ENCODE measurements around the gene PRMT7. TPM values are rescaled to one million over a fixed set of nuclear protein-coding genes. Genes with fewer than 3 reads are reported as not detected.

PRMT7 gene
- total RNA-seq, 1 donor from 2014 or later, result 50.0 TPM

DNA sequence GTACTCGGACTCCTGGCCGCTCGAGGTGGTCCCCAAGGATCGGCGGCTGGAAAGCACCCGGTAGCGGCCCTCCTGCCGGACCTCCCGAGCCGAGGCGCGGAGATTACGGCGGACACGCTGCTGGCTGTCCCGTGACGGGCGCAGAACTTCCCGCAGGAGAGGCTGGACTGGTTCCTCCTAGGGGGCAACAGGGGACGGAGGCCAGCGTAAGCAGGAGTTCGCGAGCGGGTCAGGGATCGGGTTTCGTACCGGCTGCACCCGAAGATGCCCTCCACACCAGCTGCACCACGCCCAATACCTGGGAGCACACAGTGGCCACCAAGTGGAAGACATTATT, 414 bp upstream of the PRMT7 start:
- no peak for DNase-seq

DNA sequence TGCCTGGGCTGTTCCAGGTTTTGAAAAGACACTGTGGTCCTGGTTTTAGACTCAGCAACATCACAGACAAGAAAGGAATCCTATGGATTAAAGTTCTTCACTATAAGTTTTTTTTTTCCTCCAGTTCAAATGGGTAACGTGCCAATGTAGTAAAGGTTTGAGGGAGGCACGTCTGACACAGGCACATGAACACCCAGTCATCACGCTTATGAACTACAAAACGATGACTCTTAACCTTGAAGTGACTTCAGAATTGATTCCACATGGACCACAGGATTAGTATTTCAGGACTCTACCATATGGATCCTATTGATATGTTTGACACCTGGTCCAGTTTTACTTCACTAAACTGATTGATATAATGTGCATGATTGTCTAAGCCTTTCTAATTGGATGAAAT, 2.3 kb downstream of the PRMT7 start:
- DNase-seq, result no peak

DNA sequence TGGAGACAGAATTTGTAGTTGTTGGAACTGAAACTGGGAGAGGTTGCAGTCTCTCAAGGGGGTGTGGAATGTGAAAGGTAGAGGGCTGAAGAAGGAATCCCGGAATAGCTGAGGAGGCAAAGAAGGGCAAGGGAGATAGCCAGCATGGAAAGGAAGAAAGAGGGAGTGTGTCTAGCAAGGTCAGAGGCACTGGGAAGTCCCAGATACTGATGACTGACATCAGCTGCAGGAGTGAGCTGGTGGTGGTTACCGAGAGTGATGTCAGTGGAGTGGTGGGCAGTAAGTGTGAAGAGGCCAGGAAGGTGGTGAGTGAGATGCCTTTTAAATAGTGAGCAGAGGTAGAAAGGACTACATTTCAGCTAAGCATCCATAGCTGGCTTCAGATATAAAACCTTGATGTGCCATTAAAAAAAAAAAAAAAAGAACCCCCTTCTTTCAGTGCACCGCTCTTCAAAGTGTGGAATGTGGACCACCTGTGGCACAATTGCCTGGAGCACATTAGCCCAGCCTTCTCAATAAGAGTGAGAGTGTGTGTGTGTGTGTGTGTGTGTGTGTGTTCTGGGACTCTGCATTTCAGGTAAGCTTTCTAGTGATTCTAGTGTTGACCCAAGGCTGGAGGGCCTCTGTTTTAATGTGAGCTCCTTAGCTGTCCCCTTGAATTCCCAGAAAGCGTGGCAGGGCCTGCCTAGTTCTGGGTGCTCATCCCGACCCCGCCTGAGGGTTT, 8.5 kb downstream of the PRMT7 start:
- no peak for DNase-seq

DNA sequence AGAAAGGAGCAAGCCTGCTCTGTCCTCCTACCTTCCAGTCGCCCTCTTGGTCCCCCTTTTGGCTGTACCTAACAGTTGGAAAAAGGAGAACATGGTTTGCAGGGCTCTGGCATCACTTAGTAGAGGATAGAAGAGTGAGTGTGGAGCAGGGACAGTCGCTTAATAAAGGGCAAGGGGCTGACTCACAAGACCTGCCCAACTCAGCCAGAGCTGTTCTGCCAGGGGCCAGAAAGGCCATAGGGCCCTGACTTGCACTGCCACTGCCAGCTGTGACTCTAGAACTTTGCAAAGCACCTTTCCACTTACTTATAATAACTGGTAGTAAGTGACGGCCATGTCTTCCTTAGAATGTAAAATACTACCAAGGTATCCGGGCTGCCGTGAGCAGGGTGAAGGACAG, 13.5 kb downstream of the PRMT7 start:
- DNase-seq, result no peak

DNA sequence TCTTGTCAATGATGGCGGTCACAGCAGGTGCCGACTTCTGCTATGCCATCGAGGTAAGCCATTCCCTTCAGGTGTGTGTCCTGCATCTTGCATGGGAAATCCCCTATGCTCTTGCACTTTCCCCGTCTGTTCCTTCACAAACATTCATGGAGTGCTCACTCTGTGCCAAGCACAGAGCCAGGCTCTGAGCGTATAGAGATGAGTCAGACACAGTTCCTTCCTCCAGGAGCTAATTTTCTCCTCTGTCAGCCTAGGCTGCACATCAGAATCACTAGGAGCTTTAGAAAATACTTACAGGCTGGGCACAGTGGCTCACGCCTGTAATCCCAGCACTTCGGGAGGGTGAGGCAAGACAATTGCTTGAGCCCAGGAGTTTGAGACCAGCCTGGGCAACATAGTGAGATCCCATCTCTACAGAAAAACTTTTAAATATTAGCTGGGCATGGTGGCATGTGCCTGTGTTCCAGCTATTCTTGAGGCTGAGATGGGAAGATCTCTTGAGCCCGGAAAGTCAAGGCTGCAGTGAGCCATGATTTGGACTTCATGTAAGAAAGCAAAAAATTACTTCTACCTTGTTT, 14.1 kb downstream of the PRMT7 start:
- DNase-seq, result peak; percentile 81

DNA sequence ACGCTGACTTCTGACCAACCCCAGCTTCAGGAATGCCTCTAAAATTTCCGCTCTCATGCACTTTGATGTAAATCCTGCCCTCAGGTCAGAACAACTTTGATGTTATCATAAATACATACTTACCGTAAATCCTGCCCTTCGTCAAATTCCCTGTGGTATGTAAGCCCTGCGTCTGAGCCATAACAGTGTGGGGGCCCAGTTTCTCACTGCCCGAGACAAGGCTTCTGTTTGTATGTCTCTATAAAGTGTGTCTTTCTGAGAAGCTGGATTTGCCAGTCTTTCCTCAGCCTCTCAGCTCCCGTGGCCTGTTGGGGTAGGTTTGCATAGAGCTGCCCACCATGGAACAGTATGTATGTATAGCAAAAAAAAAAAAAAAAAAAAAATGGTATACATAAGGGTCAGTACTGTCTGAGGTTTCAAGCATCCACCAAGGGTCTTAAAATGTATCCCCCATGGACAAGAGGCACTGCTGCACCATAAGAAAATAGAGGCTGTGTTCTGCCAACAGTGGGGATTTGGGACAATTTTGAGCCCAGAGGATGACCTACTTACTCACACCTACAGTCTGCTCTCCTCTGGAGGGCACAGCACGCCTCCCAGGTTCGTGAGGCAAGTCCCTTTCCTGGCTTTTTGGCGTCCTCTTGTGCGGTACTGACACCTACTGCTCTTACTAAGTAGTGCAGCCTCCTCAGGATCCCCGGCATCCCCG, 17.5 kb downstream of the PRMT7 start:
- peak; percentile 94 for DNase-seq

DNA sequence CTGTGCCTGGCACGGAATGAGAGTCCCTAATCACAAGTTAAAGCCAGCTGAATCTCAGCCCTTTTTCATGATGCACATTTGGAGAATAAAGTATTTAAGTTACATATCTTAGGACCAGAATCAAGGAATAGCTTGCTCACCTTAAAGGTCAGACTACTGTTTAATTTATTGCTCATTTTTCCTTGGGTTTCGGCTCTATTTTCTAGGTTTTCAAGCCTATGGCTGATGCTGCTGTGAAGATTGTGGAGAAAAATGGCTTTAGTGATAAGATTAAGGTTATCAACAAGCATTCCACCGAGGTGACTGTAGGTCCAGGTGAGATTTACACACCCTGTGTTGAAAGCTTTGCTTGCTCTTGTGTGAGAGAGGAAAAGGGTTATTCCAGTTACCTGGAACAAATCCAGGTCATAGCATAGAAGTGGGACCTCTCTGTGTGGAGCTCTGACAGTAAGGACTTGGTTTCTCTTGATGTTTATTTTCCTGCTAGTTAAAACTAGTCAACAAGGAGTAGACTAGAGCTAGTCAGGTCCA, 18.1 kb downstream of the PRMT7 start:
- DNase-seq, result no peak

DNA sequence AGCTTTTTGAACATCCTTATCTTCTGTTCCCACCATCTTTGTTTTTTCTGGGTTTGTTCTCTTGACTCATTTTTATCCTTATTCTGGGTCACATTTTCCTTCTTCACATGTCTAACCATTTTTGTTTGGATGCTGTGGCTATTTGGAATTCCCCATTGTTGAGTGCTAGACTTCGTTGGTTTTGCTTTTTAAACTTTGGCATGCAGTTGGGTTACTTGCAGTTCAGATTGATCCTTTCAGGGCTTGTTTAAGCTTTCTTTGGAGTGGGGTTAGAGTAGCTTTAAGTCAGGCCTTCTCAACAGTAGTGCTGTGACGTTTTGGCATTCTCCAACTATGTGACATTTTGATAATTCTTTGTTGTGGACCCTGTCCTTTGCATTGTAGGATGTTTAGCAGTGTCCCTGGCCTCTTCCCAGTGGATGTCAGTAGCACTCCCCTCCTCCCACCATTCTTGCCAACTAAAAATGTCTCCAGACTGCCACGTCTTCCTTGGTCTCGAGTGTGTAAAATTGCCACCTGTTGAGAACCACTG, 21.1 kb downstream of the PRMT7 start:
- no peak for DNase-seq

DNA sequence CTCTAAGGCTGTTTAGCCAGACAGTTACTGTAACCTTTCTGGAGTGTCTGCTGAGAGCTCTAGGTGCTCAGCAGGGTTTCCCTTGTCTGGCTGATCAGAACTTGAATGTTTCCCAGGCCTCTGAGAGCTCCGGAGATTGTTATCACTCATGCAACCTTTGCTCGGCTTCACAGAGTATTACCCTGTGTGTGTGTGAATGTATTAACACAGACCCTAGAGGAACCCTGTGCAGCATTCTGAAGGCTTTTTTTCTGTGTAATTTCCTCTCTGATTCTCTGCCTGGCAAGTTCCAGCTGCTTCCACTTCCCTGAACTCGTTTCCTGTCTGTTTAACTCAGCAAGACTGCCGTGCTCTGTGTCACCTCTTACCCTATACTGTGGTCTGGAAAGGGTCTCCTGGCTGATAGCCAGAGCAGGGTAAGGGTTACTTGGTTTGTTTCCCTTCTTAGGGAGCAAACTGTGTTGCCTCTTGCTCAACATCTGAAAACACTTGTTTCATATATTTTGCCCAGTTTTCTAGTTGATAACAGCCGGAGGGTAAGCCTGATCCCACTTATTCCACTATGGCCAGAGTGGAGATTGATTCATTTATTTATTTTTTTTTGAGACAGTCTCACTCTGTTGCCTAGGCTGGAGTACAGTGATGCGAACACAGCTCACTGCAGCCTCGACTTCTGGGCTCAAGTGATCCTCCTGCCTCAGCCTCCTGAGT, 21.7 kb downstream of the PRMT7 start:
- peak; percentile 98 for DNase-seq

DNA sequence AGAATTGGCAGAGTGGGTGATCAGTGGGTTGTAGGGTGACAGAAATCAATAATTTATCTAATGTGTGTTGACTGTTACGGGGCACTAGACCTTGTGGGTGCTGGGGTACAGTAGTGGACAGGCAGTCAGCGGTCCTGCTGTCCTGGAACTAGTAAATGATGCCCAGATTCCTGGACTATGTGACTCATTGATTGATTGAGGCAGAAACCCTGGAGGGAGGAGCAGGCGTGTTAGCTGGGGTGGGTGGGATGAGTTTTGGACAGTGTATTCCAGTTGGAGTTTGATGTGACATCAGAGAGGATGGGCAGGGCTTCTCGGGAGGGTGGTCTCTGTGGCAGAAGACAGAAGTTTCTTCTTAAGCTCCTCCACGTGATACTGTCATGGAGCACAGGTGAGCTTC, 24.4 kb downstream of the PRMT7 start:
- no peak for DNase-seq

DNA sequence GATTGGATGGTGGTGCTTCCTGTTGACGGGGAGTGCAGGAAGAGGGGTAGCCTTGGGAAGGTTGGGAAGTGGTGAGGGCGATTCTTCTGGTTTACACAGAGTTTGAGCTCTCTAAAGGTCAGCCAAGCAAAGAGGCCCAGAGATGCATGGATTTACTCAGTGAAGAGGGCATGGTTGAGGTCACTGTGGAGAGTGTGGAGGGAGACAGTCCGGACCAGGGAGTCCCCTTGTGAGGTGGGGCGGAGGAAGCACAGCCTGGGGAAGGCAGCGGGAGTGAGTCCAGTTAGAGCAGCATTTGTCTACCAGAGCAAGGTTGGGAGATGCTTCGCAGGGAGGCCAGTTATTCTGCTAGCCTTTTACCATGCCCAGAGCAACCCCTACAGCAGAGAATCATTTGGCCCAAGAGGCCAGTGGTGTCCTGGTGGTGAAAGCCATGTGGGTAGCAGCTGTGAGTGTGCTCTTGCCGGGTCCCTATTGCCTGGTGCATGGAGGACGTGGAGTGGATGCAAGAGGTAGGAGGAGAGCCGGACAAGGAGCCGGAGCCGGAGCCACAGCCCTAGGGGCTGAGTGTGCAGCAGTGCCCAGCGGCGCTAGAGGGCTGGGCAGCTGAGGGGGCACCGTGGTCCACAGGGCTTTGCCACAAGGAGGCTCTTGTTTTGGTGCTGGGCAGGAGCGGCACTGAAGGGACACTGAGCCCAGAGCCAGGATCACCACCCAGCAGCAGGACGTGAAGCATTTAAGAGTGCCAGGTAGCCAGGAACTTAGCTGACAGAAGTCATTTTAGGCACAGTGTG, 27.7 kb downstream of the PRMT7 start:
- no peak for DNase-seq

DNA sequence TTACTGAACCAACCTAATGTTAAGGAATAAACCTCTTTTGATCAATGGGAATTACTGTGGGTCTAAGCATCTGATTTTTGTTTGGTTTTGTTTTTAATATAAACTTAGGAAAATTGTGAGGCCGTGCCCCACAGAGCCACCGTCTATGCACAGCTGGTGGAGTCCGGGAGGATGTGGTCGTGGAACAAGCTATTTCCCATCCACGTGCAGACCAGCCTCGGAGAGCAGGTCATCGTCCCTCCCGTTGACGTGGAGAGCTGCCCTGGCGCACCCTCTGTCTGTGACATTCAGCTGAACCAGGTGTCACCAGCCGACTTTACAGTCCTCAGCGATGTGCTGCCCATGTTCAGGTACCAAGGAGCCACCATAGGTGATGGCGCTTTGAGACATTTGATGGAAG, 28.4 kb downstream of the PRMT7 start:
- DNase-seq, result no peak

DNA sequence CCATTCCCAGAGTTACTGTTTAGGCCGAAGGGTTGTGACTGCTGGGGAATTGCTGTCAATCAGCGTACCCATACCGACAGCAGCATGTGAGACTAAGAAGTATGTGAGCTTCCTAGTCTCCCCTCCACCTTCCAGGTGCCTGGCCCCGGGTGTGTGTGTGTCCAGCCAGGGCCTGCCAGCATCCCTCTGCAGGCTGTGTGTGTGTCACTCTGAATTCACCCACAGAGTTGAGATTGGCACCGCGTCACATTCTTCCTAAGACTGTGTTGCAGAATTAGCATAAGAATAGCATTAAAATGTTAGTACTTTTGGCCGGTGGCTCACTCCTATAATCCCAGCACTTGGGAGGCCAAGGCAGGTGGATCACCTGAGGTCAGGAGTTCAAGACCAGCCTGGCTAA, 31.8 kb downstream of the PRMT7 start:
- DNase-seq, result no peak

DNA sequence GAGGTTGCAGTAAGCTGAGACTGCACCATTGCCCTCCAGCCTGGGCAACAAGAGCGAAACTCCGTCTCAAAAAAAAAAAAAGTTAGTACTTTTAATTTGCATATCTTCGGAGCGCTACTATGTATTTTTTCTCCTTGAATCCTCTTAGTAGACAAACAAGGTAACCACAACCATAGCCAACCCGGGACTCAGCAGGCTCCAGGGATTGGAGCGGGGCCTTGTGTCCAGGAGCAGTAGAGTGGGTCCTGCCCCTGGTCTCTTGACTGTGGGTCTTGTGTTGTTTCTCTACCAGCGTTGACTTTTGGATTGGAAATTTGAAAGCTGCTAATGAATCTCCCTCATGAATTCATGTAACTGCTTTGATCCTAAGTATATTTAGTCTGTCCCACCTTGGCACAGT, 32.3 kb downstream of the PRMT7 start:
- DNase-seq, result no peak

DNA sequence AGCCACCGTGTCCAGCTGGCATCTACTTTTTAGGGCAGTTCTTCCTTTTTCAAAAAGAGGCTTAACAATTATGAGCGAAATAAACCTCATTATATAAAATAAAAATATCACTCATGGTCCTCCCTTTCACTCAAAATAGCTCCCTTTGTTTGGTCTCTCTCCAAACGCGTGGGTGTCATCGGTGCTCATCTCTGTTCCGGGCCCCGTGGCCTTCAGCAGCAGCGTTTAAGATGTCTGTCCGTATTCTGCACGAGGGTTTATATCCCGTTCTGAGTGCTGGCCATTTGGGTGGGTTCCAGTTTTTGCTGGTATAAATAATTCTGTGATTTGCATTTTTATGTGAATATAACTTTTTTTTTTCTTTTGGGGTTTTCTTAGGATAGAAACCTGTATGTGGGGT, 33.4 kb downstream of the PRMT7 start:
- no peak for DNase-seq

DNA sequence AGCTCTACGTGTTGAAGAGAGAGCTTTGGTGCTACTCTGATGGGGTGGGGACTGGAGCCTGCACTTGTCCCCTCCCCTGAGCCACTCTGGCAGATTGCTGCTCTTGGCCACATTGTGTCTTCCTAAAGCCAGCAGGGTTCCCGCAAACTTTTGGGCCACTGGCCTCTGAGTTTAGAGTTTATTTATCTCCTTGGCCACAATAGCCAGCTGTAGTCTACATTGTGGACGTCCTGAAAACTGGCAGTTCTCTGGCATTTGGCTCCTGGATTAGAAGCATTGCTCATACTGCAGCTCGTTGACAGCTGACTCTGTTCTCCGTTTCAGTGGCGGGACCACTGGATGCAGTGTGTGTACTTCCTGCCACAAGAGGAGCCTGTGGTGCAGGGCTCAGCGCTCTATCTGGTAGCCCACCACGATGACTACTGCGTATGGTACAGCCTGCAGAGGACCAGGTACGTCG, 34.6 kb downstream of the PRMT7 start:
- DNase-seq, result no peak

DNA sequence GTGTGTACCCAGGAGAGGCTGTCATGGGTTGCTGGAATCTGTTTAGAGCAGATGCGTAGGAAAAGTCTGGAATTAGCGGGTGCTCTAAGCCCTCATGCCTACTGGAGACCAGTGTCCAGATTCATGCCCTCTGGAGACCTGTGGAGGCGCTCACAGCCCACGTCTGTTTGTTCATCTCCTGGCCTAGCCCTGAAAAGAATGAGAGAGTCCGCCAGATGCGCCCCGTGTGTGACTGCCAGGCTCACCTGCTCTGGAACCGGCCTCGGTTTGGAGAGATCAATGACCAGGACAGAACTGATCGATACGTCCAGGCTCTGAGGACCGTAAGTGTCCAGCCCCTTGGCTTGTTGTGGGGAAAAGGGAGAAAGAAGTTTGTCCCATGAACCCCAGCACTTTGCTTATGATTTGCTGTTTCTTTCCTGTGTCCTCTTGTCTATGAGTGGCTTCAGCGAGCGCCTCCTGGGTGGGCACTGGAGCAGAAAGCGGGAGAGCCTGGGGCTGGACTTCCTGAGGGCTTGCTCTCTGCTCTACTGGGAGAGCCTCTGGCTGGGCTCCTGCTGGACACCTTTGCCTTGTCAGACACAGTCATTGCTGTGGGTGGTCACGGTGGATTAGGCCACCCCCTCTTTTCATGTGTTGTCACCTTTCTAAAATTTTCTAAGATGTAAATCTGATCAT, 35.3 kb downstream of the PRMT7 start:
- DNase-seq, result no peak

DNA sequence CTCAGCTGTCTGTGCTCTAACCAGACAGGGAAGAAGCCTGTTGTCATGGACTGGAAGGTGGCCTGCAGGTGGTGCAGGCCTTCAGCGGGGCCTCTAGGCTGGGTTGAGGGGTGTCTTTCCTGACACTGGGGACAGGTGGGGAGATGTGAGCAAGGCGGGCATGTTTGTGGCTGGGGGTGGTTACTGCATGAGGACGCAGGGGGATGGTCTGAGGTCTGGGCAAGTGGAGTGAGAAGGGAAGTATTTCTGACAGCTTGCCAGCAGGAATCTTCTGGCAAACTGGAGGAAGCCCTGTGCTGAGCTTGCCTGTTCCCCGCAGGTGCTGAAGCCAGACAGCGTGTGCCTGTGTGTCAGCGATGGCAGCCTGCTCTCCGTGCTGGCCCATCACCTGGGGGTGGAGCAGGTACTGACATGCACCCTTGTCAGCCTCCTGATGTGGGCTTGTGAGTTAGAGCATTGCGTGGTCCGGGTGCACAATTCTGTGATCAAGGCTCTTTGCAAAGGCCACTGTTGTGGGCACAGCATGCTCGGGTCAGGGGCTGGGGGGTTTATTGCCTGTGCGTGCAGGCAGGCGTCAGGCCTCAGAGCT, 36.2 kb downstream of the PRMT7 start:
- no peak for DNase-seq

DNA sequence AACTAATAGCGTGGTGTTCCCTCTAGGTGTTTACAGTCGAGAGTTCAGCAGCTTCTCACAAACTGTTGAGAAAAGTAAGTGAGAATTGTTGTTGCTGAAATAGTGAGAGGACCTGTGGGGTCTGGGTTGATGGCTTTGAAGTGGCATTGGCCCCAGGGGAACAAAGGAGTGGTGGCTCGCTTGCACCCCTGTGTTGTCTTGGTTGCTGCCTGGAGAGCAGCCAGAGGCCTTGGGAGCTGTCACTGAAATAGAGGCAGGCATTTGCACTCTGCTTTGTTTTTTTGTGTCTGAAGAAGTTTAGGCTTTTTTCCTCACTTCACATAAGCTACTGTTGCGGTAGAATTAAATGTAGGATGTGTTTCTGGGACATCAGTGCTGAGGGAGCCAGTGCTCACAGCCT, 36.8 kb downstream of the PRMT7 start:
- DNase-seq, result no peak

DNA sequence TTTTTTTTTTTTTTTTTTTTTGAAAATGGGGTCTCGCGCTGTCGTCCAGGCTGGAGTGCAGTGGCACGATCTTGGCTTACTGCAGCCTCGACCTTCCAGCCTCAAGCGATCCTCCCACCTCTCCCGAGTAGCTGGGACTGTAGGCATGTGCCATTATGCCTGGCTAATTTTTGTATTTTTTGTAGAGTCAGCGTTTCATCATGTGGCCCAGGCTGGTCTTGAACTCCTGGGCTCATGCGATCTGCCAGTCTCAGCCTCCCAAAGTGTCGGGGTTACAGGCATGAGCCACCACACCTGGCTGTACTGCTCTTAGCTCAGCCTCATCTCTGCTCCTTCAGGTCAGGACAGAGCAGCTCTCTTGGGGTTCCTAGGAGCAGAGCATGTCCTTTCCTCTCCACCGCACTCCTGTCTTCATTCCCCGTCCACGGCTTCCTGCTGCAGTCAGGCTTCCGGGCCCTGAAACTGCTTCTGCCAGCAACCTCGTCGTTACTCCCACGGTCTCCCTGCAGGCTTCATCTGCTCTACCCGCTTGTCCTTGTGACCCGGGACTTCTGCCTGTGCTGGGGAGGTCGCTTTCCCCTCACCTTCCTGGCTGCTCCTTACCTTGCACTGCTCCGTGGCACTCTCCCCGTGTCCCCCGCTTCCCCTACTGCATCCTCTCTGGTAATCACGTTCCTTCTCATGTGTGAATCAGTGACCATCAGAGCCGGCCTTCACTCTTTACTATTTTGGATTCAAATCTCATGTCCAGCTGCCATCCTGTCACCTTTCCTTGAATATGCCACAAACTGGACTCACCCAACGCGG, 38.0 kb downstream of the PRMT7 start:
- DNase-seq, result no peak

All from dermis blood vessel endothelial cell (primary cell).